HG02623 (cell line): ENCODE results near the gene NCBP3.

Experiments
- ATAC-seq: cut with Tn5 transposase; IDR thresholded peaks from one replicate; pipeline ENCODE4 v1.9.1; 2021; ENCODE audit warnings: moderate library complexity; ENCODE audit not compliant: unreplicated experiment

NCBP3 gene

GRCh38 chr17:3761036-3761917 lies 84.8 kb downstream of the NCBP3 start:
- no peak for ATAC-seq

- no peak for ATAC-seq
These were observed 86.3 kb downstream of the NCBP3 start for GRCh38 chr17:3759597-3760216.

GRCh38 chr17:3755335-3756030 lies 90.6 kb downstream of the NCBP3 start:
- ATAC-seq = no peak

- no peak for ATAC-seq
These were observed 91.3 kb downstream of the NCBP3 start for GRCh38 chr17:3754458-3755334.

GRCh38 chr17:3754066-3754457 lies 92.0 kb downstream of the NCBP3 start:
- ATAC-seq = no peak

GRCh38 chr17:3753624-3754023 lies 92.4 kb downstream of the NCBP3 start:
- ATAC-seq = no peak
